GM03348 (cell line): ENCODE data around the gene PNMA8B.

Source experiments
- DNase-seq: peaks from one replicate; pipeline ENCODE4 v3.0.0; 2012; ENCODE audit warnings: low spot score

Gene PNMA8B

GRCh38 chr19:46452186-46452585 lies 43.5 kb downstream of the PNMA8B start:
- no peak for DNase-seq

- no peak for DNase-seq
Measured at GRCh38 chr19:46451352-46451751, 44.3 kb downstream of the PNMA8B start.

- no peak for DNase-seq
Measured at GRCh38 chr19:46450737-46451136, 44.9 kb downstream of the PNMA8B start.

- DNase-seq = no peak
Measured at GRCh38 chr19:46449228-46449627, 46.4 kb downstream of the PNMA8B start.

GRCh38 chr19:46448601-46449000 lies 47.1 kb downstream of the PNMA8B start:
- DNase-seq = no peak

DNA sequence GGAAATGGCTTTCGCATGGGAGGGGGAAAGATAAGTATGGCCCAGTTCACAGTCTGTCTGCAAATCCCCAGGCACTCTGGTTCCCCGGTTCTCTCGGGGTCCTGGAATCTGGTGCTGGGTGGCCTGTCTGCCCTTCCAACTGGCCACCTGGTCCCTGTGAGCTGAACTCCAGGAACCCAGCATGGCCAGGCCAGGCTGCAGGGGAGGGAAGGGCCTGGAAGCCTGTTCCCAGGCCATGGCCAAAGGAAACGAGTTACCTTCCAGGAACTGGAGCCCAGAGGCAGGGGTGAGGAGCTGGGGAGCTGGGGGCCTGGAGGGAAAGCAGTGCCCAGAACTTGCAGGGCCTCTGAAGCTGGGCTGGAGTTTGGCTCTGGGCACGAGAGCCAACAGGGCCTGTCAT lies 47.8 kb downstream of the PNMA8B start:
- no peak for DNase-seq

DNA sequence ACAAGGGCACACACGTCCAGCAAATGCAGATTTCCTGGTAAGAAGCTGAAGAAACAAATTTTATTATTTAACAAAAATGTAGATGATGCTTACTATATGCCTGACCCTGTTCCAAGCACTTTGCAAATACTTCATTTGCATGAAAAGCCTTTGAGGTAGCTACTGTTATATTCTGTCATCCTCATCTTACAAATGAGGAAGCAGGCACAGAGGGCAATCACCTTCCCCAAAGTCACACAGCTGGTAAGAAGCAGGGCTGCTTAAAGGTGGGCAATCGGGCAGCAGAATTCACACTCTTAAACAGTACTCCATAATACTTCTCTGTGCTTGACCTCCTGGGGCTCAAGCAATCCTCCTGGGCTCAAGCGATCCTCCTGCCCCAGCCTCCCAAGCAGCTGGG lies 48.7 kb downstream of the PNMA8B start:
- DNase-seq = no peak

DNA sequence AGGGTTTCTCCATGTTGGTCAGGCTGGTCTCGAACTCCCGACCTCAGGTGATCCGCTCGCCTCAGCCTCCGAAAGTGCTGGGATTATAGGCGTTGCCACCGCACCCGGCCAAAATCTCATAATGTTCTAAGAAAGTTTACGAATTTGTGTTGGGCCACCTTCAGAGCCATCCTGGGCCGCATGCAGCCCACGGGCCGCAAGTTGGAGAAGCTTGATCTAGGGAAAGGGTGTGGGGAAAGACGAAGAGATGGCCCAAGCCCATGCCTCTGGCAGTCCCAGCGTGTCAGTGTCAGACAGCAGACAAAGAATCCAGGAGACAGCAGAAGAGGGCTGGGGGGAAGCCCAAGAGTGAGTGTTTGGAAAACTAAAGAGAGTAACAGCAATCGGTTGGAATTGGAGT lies 49.6 kb downstream of the PNMA8B start:
- DNase-seq = no peak

DNA sequence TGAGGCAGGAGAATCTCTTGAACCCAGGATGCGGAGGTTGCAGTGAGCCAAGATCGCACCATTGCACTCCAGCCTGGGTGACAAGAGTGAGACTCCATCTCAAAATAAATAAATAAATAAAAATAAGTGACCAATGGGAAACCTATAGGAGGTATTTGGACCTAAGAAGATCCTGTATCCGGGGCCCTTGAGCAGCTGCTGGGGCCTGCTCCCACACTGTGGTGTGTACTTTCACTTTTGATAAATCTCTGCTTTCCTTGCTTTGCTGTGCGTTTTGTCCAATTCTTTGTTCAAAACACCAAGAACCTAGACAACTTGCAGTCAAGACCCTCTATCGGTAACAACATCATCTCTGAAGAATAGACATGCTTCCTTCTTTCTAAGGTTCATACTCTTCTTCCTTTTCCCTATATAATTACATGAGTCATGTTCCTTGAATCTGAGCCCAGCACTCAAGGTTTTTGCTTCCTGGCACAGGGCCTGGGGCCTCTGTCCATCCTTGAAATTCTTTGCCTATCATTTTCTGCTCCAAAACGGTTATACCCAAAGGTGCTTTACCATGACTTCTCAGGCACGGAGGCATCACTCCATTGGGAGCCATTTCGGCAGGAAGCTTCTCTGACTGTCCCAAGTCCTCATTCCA lies 52.7 kb downstream of the PNMA8B start:
- peak; percentile 71 for DNase-seq

- DNase-seq = no peak
Measured at GRCh38 chr19:46441866-46442265, 53.8 kb downstream of the PNMA8B start.
